ENCODE measurements around the gene KIF19.

DNA sequence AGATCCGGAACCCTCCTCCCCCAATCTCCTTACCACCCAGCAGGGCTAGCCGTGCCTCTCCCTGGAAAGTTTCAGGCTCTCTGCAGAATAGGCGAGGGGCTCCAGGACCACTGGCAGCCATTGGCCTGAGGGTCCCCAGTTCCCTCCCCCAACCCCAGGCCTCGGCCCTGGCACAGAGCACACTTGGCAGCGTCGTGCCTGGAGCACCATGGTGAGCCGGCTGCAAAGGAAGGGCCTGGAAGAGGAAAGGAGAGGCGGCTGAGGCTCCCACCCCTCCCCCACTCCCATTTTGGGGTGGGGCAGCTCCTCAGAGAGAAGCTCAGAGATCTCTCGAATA lies 36.0 kb downstream of the KIF19 start:
- TF ChIP-seq, protein P1, sequence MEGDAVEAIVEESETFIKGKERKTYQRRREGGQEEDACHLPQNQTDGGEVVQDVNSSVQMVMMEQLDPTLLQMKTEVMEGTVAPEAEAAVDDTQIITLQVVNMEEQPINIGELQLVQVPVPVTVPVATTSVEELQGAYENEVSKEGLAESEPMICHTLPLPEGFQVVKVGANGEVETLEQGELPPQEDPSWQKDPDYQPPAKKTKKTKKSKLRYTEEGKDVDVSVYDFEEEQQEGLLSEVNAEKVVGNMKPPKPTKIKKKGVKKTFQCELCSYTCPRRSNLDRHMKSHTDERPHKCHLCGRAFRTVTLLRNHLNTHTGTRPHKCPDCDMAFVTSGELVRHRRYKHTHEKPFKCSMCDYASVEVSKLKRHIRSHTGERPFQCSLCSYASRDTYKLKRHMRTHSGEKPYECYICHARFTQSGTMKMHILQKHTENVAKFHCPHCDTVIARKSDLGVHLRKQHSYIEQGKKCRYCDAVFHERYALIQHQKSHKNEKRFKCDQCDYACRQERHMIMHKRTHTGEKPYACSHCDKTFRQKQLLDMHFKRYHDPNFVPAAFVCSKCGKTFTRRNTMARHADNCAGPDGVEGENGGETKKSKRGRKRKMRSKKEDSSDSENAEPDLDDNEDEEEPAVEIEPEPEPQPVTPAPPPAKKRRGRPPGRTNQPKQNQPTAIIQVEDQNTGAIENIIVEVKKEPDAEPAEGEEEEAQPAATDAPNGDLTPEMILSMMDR (IDR thresholded peaks at IDR 0.05; ENCODE audit: insufficient read depth, low read length, poor library complexity, severe bottlenecking) = no peak
- no peak for TF ChIP-seq EZH2phosphoT487 (conservative IDR thresholded peaks at IDR 0.05; ENCODE audit: low read length)
